HCT116 (cell line): ENCODE results near the gene PPP1R12B. TPM values are rescaled to one million over a fixed set of nuclear protein-coding genes. Genes with fewer than 3 reads are reported as not detected.
"Not testable (repeated sequence)": the region's sequence is repeated elsewhere in the genome, so short reads cannot be mapped to it uniquely, and the experiment has no call there.

Source experiments
- ATAC-seq: fragments of 200-7000 bp; cut with Tn5 transposase; 2 replicates; pipeline ENCODE4 v1.9.1; 2020; ENCODE audit warnings: mild to moderate bottlenecking, moderate library complexity
- BruUV-seq: library from RNA; stranded (reverse); fragments of 400-500 nt; replicated peaks from 2 replicates; lab custom pipeline; 2021; lab: Mats Ljungman, UMichigan
- CTCF ChIA-PET: fragments of 300-600 bp; sonication (Branson Sonifier 250); formaldehyde crosslinking; loops from one replicate; lab custom pipeline; 2021; ENCODE audit warnings: antibody characterized with exemption; lab: Charles Lee
- POLR2A ChIA-PET: fragments of 300-600, 350-600 bp; sonication (Branson Sonifier 250); formaldehyde crosslinking; loops from one replicate; lab custom pipeline; 2021; ENCODE audit warnings: antibody characterized with exemption; lab: Charles Lee
- RAD21 ChIA-PET, 2 experiments: fragments of 300-600 bp; sonication (Branson Sonifier 250); formaldehyde crosslinking; loops; one replicate each; lab custom pipeline; 2023; ENCODE audit warnings: low total read pairs in 2 of 2; ENCODE audit not compliant: uncharacterized antibody in 2 of 2, unreplicated experiment in 2 of 2, low non-redundant PET in 1 of 2; lab: Charles Lee
- DNase-seq: peaks from one replicate; pipeline ENCODE4 v3.0.0-alpha.2; 2010; ENCODE audit warnings: low read depth, low spot score
- H2AFZ ChIP-seq: fragments of 200-600 bp; shearing (Covaris generic), sonication (generic); 2 replicates; pipeline ENCODE4 v1.6.1; 2017; ENCODE audit warnings: low read depth, mixed run types, mixed read lengths, antibody characterized with exemption, low read length; ENCODE audit not compliant: poor library complexity, severe bottlenecking
- H3K27ac ChIP-seq: 2 replicates; pipeline ENCODE4 v1.5.1; 2012; ENCODE audit warnings: low read depth, low read length
- H3K27me3 ChIP-seq: fragments of 200-600 bp; sonication (generic); 2 replicates; pipeline ENCODE4 v1.6.1; 2016; ENCODE audit warnings: mixed run types, low read length, mixed read lengths; ENCODE audit not compliant: insufficient read depth
- H3K36me3 ChIP-seq, 2 experiments: fragments of 200-500 bp in 1 of 2; fragments of 200-600 bp in 1 of 2; sonication (Bioruptor generic) in 1 of 2; sonication (generic) in 1 of 2; 2 replicates each; pipeline versions ENCODE4 v1.5.1 to v1.6.1; 2014 to 2016; ENCODE audit warnings: low read length in 2 of 2, inconsistent platforms in 1 of 2, mixed read lengths in 1 of 2, mixed run types in 1 of 2; ENCODE audit not compliant: insufficient read depth in 2 of 2, control insufficient read depth in 1 of 2
- H3K4me1 ChIP-seq, 2 experiments: fragments of 200-600 bp in 1 of 2; sonication (generic) in 1 of 2; 2 replicates each; pipeline versions ENCODE4 v1.5.1 to v1.6.1; 2012 to 2017; ENCODE audit warnings: low read length in 2 of 2, inconsistent platforms in 1 of 2, mild to moderate bottlenecking in 1 of 2, mixed read lengths in 1 of 2, mixed run types in 1 of 2, moderate library complexity in 1 of 2; ENCODE audit not compliant: insufficient read depth in 2 of 2, control insufficient read depth in 1 of 2
- H3K4me2 ChIP-seq: fragments of 200-600 bp; sonication (generic); 2 replicates; pipeline ENCODE4 v1.6.1; 2017; ENCODE audit warnings: mixed run types, low read length, mixed read lengths
- H3K4me3 ChIP-seq, 2 experiments: fragments of 200-600 bp in 1 of 2; sonication (generic) in 1 of 2; replicated peaks in 1 of 2; 2 replicates each; pipeline ENCODE4 v1.5.1; 2011 to 2016; ENCODE audit warnings: low read length in 2 of 2, control low read depth in 1 of 2, low read depth in 1 of 2, mild to moderate bottlenecking in 1 of 2, mixed read lengths in 1 of 2, mixed run types in 1 of 2
- H3K79me2 ChIP-seq: fragments of 200-600 bp; sonication (generic); 2 replicates; pipeline ENCODE4 v1.6.1; 2017; ENCODE audit warnings: mild to moderate bottlenecking, mixed run types, low read length, moderate library complexity, mixed read lengths; ENCODE audit not compliant: insufficient read depth
- H3K9ac ChIP-seq: fragments of 200-600 bp; sonication (generic); 2 replicates; pipeline ENCODE4 v1.6.1; 2016; ENCODE audit warnings: low read length, mixed read lengths
- H3K9me2 ChIP-seq: fragments of 200-600 bp; sonication (generic), shearing (Covaris generic); 2 replicates; pipeline ENCODE4 v1.6.1; 2017; ENCODE audit warnings: mixed run types, mild to moderate bottlenecking, moderate library complexity; ENCODE audit not compliant: insufficient read depth
- H3K9me3 ChIP-seq, 2 experiments: fragments of 200-500 bp in 1 of 2; fragments of 200-600 bp in 1 of 2; sonication (Bioruptor generic) in 1 of 2; sonication (generic) in 1 of 2; 2 replicates each; pipeline ENCODE4 v1.6.1; 2014 to 2017; ENCODE audit warnings: low read length in 2 of 2, mixed read lengths in 2 of 2, inconsistent platforms in 1 of 2, low read depth in 1 of 2, mild to moderate bottlenecking in 1 of 2, mixed run types in 1 of 2, moderate library complexity in 1 of 2; ENCODE audit not compliant: control insufficient read depth in 1 of 2, insufficient read depth in 1 of 2
- H4K20me1 ChIP-seq: fragments of 200-600 bp; sonication (generic), shearing (Covaris generic); 2 replicates; pipeline ENCODE4 v1.6.1; 2017; ENCODE audit warnings: mixed run types, mild to moderate bottlenecking, moderate library complexity; ENCODE audit not compliant: insufficient read depth
- ELF1 ChIP-seq: IDR thresholded peaks from 2 replicates; pipeline ENCODE4 v1.6.1; 2012; ENCODE audit warnings: low read depth, borderline replicate concordance
- POLR2AphosphoS5 ChIP-seq: IDR thresholded peaks from 2 replicates; pipeline ENCODE4 v1.6.1; 2011; ENCODE audit warnings: mild to moderate bottlenecking, low read depth, low read length, moderate library complexity
- SP1 ChIP-seq: IDR thresholded peaks from 2 replicates; pipeline ENCODE4 v1.6.1; 2012; ENCODE audit warnings: low read depth
- TCF7L2 ChIP-seq: IDR thresholded peaks from 2 replicates; pipeline ENCODE4 v1.7.0; 2011; ENCODE audit warnings: borderline replicate concordance, inconsistent platforms; ENCODE audit not compliant: insufficient read depth, insufficient read length; ENCODE audit errors: extremely low read depth
- YY1 ChIP-seq: IDR thresholded peaks from 2 replicates; pipeline ENCODE4 v1.6.1; 2011; ENCODE audit warnings: low read length, low read depth, moderate library complexity, mild to moderate bottlenecking; ENCODE audit not compliant: insufficient replicate concordance; ENCODE audit errors: extremely low read depth
- ZBTB33 ChIP-seq: IDR thresholded peaks from 2 replicates; pipeline ENCODE4 v1.6.1; 2011; ENCODE audit warnings: mild to moderate bottlenecking, low read length, moderate library complexity; ENCODE audit not compliant: insufficient replicate concordance; ENCODE audit errors: extremely low read depth
- ZFX ChIP-seq: fragments of 450-650 bp; IDR thresholded peaks from 2 replicates; pipeline ENCODE4 v1.6.1; 2017
- ZNF274 ChIP-seq: fragments of 200-500 bp; sonication (Bioruptor generic); IDR thresholded peaks from 2 replicates; pipeline ENCODE4 v1.6.1; 2014; ENCODE audit warnings: mild to moderate bottlenecking, low read depth, low read length, inconsistent platforms
- intact Hi-C: fragments of 100-400 bp; cut with micrococcal nuclease; formaldehyde crosslinking; loops from 2 replicates; pipeline ENCODE4 v1.10.0; 2022
- total RNA-seq: library from RNA; stranded (reverse); gene quantifications from one replicate; pipeline ENCODE4 v1.2.1, GENCODE V29; 2021; ENCODE audit not compliant: unreplicated experiment
- TF ChIP-seq, protein P1 (sequence below), 3 experiments: fragments of 200-600 bp in 1 of 3; sonication (generic) in 1 of 3; IDR thresholded peaks in 2 of 3; conservative IDR thresholded peaks in 1 of 3; 2 replicates each; pipeline ENCODE4 v1.5.1; 2012 to 2017; ENCODE audit warnings: low read depth in 2 of 3, low read length in 2 of 3, antibody characterized with exemption in 1 of 3, borderline replicate concordance in 1 of 3, control low read depth in 1 of 3, mild to moderate bottlenecking in 1 of 3, mixed read lengths in 1 of 3, mixed run types in 1 of 3, moderate library complexity in 1 of 3; ENCODE audit not compliant: insufficient read depth in 1 of 3

PPP1R12B gene
- total RNA-seq, 1 experiment from 2014 or later, result 14.3 TPM

GRCh38 chr1:202531472-202531811, 182.9 kb downstream of the PPP1R12B start:
- no peaks in the 10 kb centered on the region for H3K36me3 ChIP-seq
- ChIA-PET POLR2A (no interaction called here), RAD21 (no interaction called here), CTCF (no interaction called here)
- DNase-seq, result no peak
- no peaks in the 10 kb centered on the region for H3K4me1 ChIP-seq
- no peak overlapping the region for H3K4me2 ChIP-seq
- no peak overlapping the region for H2AFZ ChIP-seq
- no peak for ATAC-seq
- no peaks in the 10 kb centered on the region for H3K9me2 ChIP-seq
- H3K4me3 ChIP-seq, result no peak overlapping the region
- intact Hi-C loops, result no loop called here
- no peak overlapping the region for H3K27ac ChIP-seq
- no peaks in the 10 kb centered on the region for H3K79me2 ChIP-seq
- H4K20me1 ChIP-seq, result no peaks in the 10 kb centered on the region
- no peaks in the 10 kb centered on the region for H3K9me3 ChIP-seq
- no peak overlapping the region for H3K9ac ChIP-seq
- no TSS peak for BruUV-seq
- no peak for TF ChIP-seq ZBTB33
- TF ChIP-seq TCF7L2, result no peak
- TF ChIP-seq, protein P1, sequence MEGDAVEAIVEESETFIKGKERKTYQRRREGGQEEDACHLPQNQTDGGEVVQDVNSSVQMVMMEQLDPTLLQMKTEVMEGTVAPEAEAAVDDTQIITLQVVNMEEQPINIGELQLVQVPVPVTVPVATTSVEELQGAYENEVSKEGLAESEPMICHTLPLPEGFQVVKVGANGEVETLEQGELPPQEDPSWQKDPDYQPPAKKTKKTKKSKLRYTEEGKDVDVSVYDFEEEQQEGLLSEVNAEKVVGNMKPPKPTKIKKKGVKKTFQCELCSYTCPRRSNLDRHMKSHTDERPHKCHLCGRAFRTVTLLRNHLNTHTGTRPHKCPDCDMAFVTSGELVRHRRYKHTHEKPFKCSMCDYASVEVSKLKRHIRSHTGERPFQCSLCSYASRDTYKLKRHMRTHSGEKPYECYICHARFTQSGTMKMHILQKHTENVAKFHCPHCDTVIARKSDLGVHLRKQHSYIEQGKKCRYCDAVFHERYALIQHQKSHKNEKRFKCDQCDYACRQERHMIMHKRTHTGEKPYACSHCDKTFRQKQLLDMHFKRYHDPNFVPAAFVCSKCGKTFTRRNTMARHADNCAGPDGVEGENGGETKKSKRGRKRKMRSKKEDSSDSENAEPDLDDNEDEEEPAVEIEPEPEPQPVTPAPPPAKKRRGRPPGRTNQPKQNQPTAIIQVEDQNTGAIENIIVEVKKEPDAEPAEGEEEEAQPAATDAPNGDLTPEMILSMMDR (IDR thresholded peaks at IDR 0.05 in 2 of 3, conservative IDR thresholded peaks at IDR 0.05 in 1 of 3; ENCODE audit: borderline replicate concordance in 1 of 3, insufficient read depth in 1 of 3, low read depth in 2 of 3, low read length in 2 of 3), result no peak
- TF ChIP-seq POLR2AphosphoS5, result no peak
- TF ChIP-seq ZNF274, result no peak
- no peak for TF ChIP-seq ELF1
- TF ChIP-seq YY1, result no peak
- no peak for TF ChIP-seq SP1
- TF ChIP-seq ZFX, result no peak
- no peaks in the 10 kb centered on the region for H3K27me3 ChIP-seq

GRCh38 chr1:202531812-202532616, 183.5 kb downstream of the PPP1R12B start:
- BruUV-seq, H3K9me2 ChIP-seq, H3K27ac ChIP-seq, H2AFZ ChIP-seq, H3K79me2 ChIP-seq, CTCF ChIA-PET, H3K36me3 ChIP-seq, H4K20me1 ChIP-seq, H3K27me3 ChIP-seq, H3K4me3 ChIP-seq, ATAC-seq, RAD21 ChIA-PET, H3K9me3 ChIP-seq, DNase-seq, H3K4me1 ChIP-seq, H3K4me2 ChIP-seq, POLR2A ChIA-PET, intact Hi-C loops, H3K9ac ChIP-seq: not testable (repeated sequence)
